ENCODE data around the gene PER2. TPM values are rescaled to one million over a fixed set of nuclear protein-coding genes. Genes with fewer than 3 reads are reported as not detected.

Gene PER2
- total RNA-seq, 4 donors from 2014 or later = 15.6 to 65.2 (median 38.2) TPM

Other genes starting within 250 kb of the PER2 start
- gene SCLY, start 227.6 kb downstream of the PER2 start, total RNA-seq = 10 to 100 TPM; 13.2 to 45.2 (median 24.2) TPM
- gene ESPNL, start 188.3 kb downstream of the PER2 start, total RNA-seq = 1 to 10 TPM in 1 of 4 donors, under 1 TPM in 1, not detected in 2; 0.27 to 2.5 TPM
- gene KLHL30, start 149.9 kb downstream of the PER2 start, total RNA-seq = under 1 TPM in 2 of 4 donors, not detected in 2; 0.27 to 0.28 TPM
- gene ERFE, start 129.6 kb downstream of the PER2 start, total RNA-seq = under 1 TPM in 3 of 4 donors, not detected in 1; 0.40 to 0.57 (median 0.53) TPM
- gene ILKAP, start 84.9 kb downstream of the PER2 start, total RNA-seq = 10 to 100 TPM; 35.7 to 52.4 (median 43.8) TPM
- 100 to 1,000 TPM in 1 of 4 donors, 10 to 100 TPM in 3; 26.6 to 128 (median 51.1) TPM for gene HES6, start 48.6 kb downstream of the PER2 start, total RNA-seq
- 10 to 100 TPM; 11.0 to 27.2 (median 13.4) TPM for gene TRAF3IP1, start 31.9 kb upstream of the PER2 start, total RNA-seq
- gene ASB1, start 138.3 kb upstream of the PER2 start, total RNA-seq = 10 to 100 TPM; 17.5 to 62.7 (median 24.9) TPM